Glomerular visceral epithelial cell (primary cell): ENCODE measurements around the gene PPP4C.
A peak's percentile ranks its signal among the peaks of the same experiment; 100 is the strongest.
"Not testable (repeated sequence)": the region's sequence is repeated elsewhere in the genome, so short reads cannot be mapped to it uniquely, and the experiment has no call there.

Experiments used
- DNase-seq: peaks from one replicate; pipeline ENCODE4 v3.0.0-alpha.2; 2016; ENCODE audit errors: extremely low spot score

PPP4C gene

GRCh38 chr16:30075503-30076275 is at the start of gene PPP4C:
PPP4C (plus strand) TSS chr16:30075994; CDS start chr16:30076378, 384 bp downstream.
- peak; percentile 87 for DNase-seq

- no peak for DNase-seq
Measured at GRCh38 chr16:30026449-30026848, 49.3 kb upstream of the PPP4C start.

- DNase-seq = no peak
Measured at GRCh38 chr16:30027588-30028437, 48.0 kb upstream of the PPP4C start.

- DNase-seq = no peak
Measured at GRCh38 chr16:30028438-30029076, 47.2 kb upstream of the PPP4C start.

GRCh38 chr16:30030011-30030685 is 45.6 kb upstream of the PPP4C start:
- DNase-seq = no peak

- no peak for DNase-seq
Measured at GRCh38 chr16:30030841-30031413, 44.9 kb upstream of the PPP4C start, which contains the start of gene TLCD3B. TLCD3B (minus strand) TSS chr16:30031271; CDS start chr16:30030527, 744 bp downstream.

GRCh38 chr16:30031477-30031918 is 44.3 kb upstream of the PPP4C start:
- DNase-seq = no peak

- DNase-seq = peak; percentile 66
Measured at GRCh38 chr16:30032083-30032819, 43.5 kb upstream of the PPP4C start.

GRCh38 chr16:30033270-30033669 is 42.5 kb upstream of the PPP4C start:
- DNase-seq = no peak

- DNase-seq = no peak
Measured at GRCh38 chr16:30040221-30040620, 35.6 kb upstream of the PPP4C start.

GRCh38 chr16:30040690-30041089 is 35.1 kb upstream of the PPP4C start:
- not testable (repeated sequence) for DNase-seq

- DNase-seq = no peak
Measured at GRCh38 chr16:30041841-30042240, 34.0 kb upstream of the PPP4C start.

GRCh38 chr16:30046178-30046577 is 29.6 kb upstream of the PPP4C start:
- no peak for DNase-seq

- no peak for DNase-seq
Measured at GRCh38 chr16:30046588-30046987, 29.2 kb upstream of the PPP4C start.

- no peak for DNase-seq
Measured at GRCh38 chr16:30049871-30050270, 25.9 kb upstream of the PPP4C start.

GRCh38 chr16:30051518-30051917 is 24.3 kb upstream of the PPP4C start:
- peak; percentile 62 for DNase-seq

- peak; percentile 92 for DNase-seq
Measured at GRCh38 chr16:30052671-30053372, 23.0 kb upstream of the PPP4C start.

GRCh38 chr16:30053376-30054015 is 22.3 kb upstream of the PPP4C start:
- no peak for DNase-seq

GRCh38 chr16:30054451-30054850 is 21.3 kb upstream of the PPP4C start:
- DNase-seq = no peak
